Tibial artery (tissue), 4 donors: Measurements from ENCODE around the gene C12orf76.

ENCODE experiments used
- DNase-seq, 2 donors: peaks; one replicate each; pipeline ENCODE4 v3.0.0-alpha.2; 2019
- H3K27ac ChIP-seq, 2 donors: fragments of 200-600 bp; sonication (generic) in 1 of 2; 1 replicate in 1 of 2; 2 replicates in 1 of 2; pipeline ENCODE4 v1.5.1; 2018 to 2019; ENCODE audit warnings: mild to moderate bottlenecking in 1 of 2
- H3K27me3 ChIP-seq, 2 donors: fragments of 200-600 bp; sonication (generic) in 1 of 2; one replicate each; pipeline versions ENCODE4 v1.5.1 to v1.6.0; 2016 to 2019
- H3K36me3 ChIP-seq, 3 donors: fragments of 200-600 bp; sonication (generic) in 2 of 3; one replicate each; pipeline ENCODE4 v1.5.1; 2016 to 2019; ENCODE audit warnings: mild to moderate bottlenecking in 2 of 3
- H3K4me1 ChIP-seq, 4 donors: fragments of 200-600 bp; sonication (generic) in 2 of 4; 1 replicate in 3 of 4; 2 replicates in 1 of 4; pipeline ENCODE4 v1.5.1; 2016 to 2019
- H3K4me3 ChIP-seq, 2 donors: fragments of 200-600 bp; sonication (generic) in 1 of 2; 1 replicate in 1 of 2; 2 replicates in 1 of 2; pipeline ENCODE4 v1.5.1; 2018 to 2019; ENCODE audit warnings: mild to moderate bottlenecking in 2 of 2
- H3K9me3 ChIP-seq, 3 donors: fragments of 200-600 bp; sonication (generic) in 1 of 3; one replicate each; pipeline ENCODE4 v1.5.1; 2016 to 2019
- CTCF ChIP-seq, 2 experiments: fragments of 200-600 bp in 1 of 2; fragments of 450-650 bp in 1 of 2; IDR thresholded peaks; one replicate each; pipeline ENCODE4 v1.5.1; 2017 to 2019; ENCODE audit warnings: antibody characterized with exemption in 2 of 2, mild to moderate bottlenecking in 1 of 2, moderate library complexity in 1 of 2
- intact Hi-C: fragments of 100-400 bp; cut with DNase I; formaldehyde crosslinking; loops from one replicate; pipeline ENCODE4 v1.15.0; 2023; ENCODE audit warnings: low total_unique reads

The C12orf76 gene

GRCh38 chr12:109996483-109996853 lies 51.9 kb downstream of the C12orf76 start:
- peaks cover 0 to 48% (median 26%) of the 10 kb centered on the region in 4 donors for H3K4me1 ChIP-seq
- peaks cover 0 to under 1% (median 0%) of the 10 kb centered on the region in 3 donors for H3K36me3 ChIP-seq
- H3K27ac ChIP-seq: peak overlapping the region; percentile 76 to 78
- intact Hi-C loops: loop anchor here (5.0 kb wide), 1 partner anchor 424 kb away; the partner anchor contains the start of genes MMAB and MVK
- H3K27me3 ChIP-seq: no peaks in the 10 kb centered on the region
- no peaks in the 10 kb centered on the region for H3K9me3 ChIP-seq
- no peak for TF ChIP-seq CTCF (IDR thresholded peaks at IDR 0.05)
- H3K4me3 ChIP-seq: peak overlapping the region; percentile 93 to 100
- DNase-seq: no peak

- Histone ChIP-seq H3K27ac (peak within 1 kb of the TSS; percentile 76 to 78), H3K4me1 (peaks cover 0 to 42% (median 23%) of the 10 kb centered on the region in 4 donors), H3K36me3 (peaks cover 0 to 6% (median 3%) of the 10 kb centered on the region in 3 donors), H3K9me3 (no peaks in the 10 kb centered on the region), H3K4me3 (peak within 1 kb of the TSS; percentile 93 to 100), H3K27me3 (no peaks in the 10 kb centered on the region)
- TF ChIP-seq CTCF (IDR thresholded peaks at IDR 0.05): no peak
- peak; percentile 94 to 95 for DNase-seq
- intact Hi-C loops: loop anchor here (5.0 kb wide), 1 partner anchor 424 kb away; the partner anchor contains the start of genes MMAB and MVK
Measured at GRCh38 chr12:109995686-109996482, 52.4 kb downstream of the C12orf76 start, which contains the start of gene GIT2. Gene GIT2, minus strand, starts transcription at chr12:109996368. Its CDS starts 144 bp downstream, at chr12:109996224.

GRCh38 chr12:109995361-109995685 lies 53.0 kb downstream of the C12orf76 start:
- intact Hi-C loops: loop anchor here (5.0 kb wide), 1 partner anchor 423 kb away; the partner anchor contains the start of genes MMAB and MVK
- no peaks in the 10 kb centered on the region for H3K27me3 ChIP-seq
- no peak for DNase-seq
- peaks cover 0 to 36% (median 20%) of the 10 kb centered on the region in 4 donors for H3K4me1 ChIP-seq
- no peaks in the 10 kb centered on the region for H3K9me3 ChIP-seq
- peak overlapping the region; percentile 93 to 100 for H3K4me3 ChIP-seq
- no peak for TF ChIP-seq CTCF (IDR thresholded peaks at IDR 0.05)
- H3K27ac ChIP-seq: peak overlapping the region; percentile 76 to 78
- peaks cover 0 to 12% (median 9%) of the 10 kb centered on the region in 3 donors for H3K36me3 ChIP-seq

- Histone ChIP-seq H3K4me1 (peaks cover 0 to 33% (median 19%) of the 10 kb centered on the region in 4 donors), H3K9me3 (no peaks in the 10 kb centered on the region), H3K36me3 (peaks cover 4 to 16% (median 13%) of the 10 kb centered on the region in 3 donors), H3K27me3 (no peaks in the 10 kb centered on the region), H3K27ac (peak overlapping the region in 1 of 2 donors; percentile 78), H3K4me3 (peak overlapping the region; percentile 93 to 100)
- TF ChIP-seq CTCF (IDR thresholded peaks at IDR 0.05): no peak
- no peak for DNase-seq
- intact Hi-C loops: loop anchor here (5.0 kb wide), 1 partner anchor 422 kb away; the partner anchor contains the start of genes MMAB and MVK
Measured at GRCh38 chr12:109994401-109995175, 53.7 kb downstream of the C12orf76 start.

GRCh38 chr12:109993091-109993490 lies 55.2 kb downstream of the C12orf76 start:
- H3K36me3 ChIP-seq: peaks cover 19 to 31% (median 27%) of the 10 kb centered on the region in 3 donors
- intact Hi-C loops: no loop called here
- no peak overlapping the region for H3K4me3 ChIP-seq
- H3K27me3 ChIP-seq: no peaks in the 10 kb centered on the region
- peaks cover 0 to 33% (median 19%) of the 10 kb centered on the region in 4 donors for H3K4me1 ChIP-seq
- H3K27ac ChIP-seq: no peak overlapping the region
- no peak for TF ChIP-seq CTCF (IDR thresholded peaks at IDR 0.05)
- no peak for DNase-seq
- no peaks in the 10 kb centered on the region for H3K9me3 ChIP-seq
